H9 (cell line): ENCODE data around the gene PLXNA4. TPM values are rescaled to one million over a fixed set of nuclear protein-coding genes. Genes with fewer than 3 reads are reported as not detected.

ENCODE experiments used
- DNase-seq: peaks from one replicate; pipeline ENCODE4 v3.0.0-alpha.2; 2017
- H2AFZ ChIP-seq: one replicate; pipeline ENCODE4 v1.6.1; 2013; ENCODE audit warnings: mild to moderate bottlenecking, low read length, control low read depth, moderate library complexity
- H2AK5ac ChIP-seq: 2 replicates; pipeline ENCODE4 v1.6.1; 2013; ENCODE audit warnings: low read length, control low read depth, mixed read lengths; ENCODE audit not compliant: insufficient read length
- H2BK120ac ChIP-seq: one replicate; pipeline ENCODE4 v1.6.1; 2013; ENCODE audit warnings: low read depth, mild to moderate bottlenecking, low read length, control low read depth, inconsistent platforms; ENCODE audit not compliant: poor library complexity, severe bottlenecking
- H2BK12ac ChIP-seq: 2 replicates; pipeline ENCODE4 v1.6.1; 2013; ENCODE audit warnings: low read length, control low read depth, mixed read lengths, low read depth; ENCODE audit not compliant: insufficient read length
- H2BK15ac ChIP-seq: 2 replicates; pipeline ENCODE4 v1.6.1; 2013; ENCODE audit warnings: low read depth, low read length, control low read depth
- H2BK20ac ChIP-seq: one replicate; pipeline ENCODE4 v1.6.1; 2013; ENCODE audit warnings: low read depth, mild to moderate bottlenecking, low read length, control low read depth, inconsistent platforms; ENCODE audit not compliant: poor library complexity, severe bottlenecking
- H2BK5ac ChIP-seq: 2 replicates; pipeline ENCODE4 v1.6.1; 2013; ENCODE audit warnings: low read length, control low read depth, mixed read lengths; ENCODE audit not compliant: insufficient read length
- H3K14ac ChIP-seq: 2 replicates; pipeline ENCODE4 v1.6.1; 2013; ENCODE audit warnings: low read length, control low read depth; ENCODE audit not compliant: insufficient read depth
- H3K18ac ChIP-seq: 2 replicates; pipeline ENCODE4 v1.6.1; 2013; ENCODE audit warnings: low read depth, mild to moderate bottlenecking, mixed read lengths, low read length, control low read depth; ENCODE audit not compliant: insufficient read length
- H3K23ac ChIP-seq: 2 replicates; pipeline ENCODE4 v1.6.1; 2013; ENCODE audit warnings: low read length, control low read depth, mixed read lengths, low read depth; ENCODE audit not compliant: insufficient read length
- H3K23me2 ChIP-seq: 2 replicates; pipeline ENCODE4 v1.6.1; 2013; ENCODE audit warnings: low read depth, mild to moderate bottlenecking, mixed read lengths, low read length, control low read depth; ENCODE audit not compliant: insufficient read length, poor library complexity, severe bottlenecking
- H3K27ac ChIP-seq: 2 replicates; pipeline ENCODE4 v1.5.1; 2013; ENCODE audit warnings: low read length, control low read depth, mixed read lengths, low read depth; ENCODE audit not compliant: insufficient read length
- H3K27me3 ChIP-seq: 2 replicates; pipeline ENCODE4 v1.6.1; 2013; ENCODE audit warnings: low read length, control low read depth, inconsistent platforms; ENCODE audit not compliant: insufficient read depth
- H3K4ac ChIP-seq: 2 replicates; pipeline ENCODE4 v1.6.1; 2013; ENCODE audit warnings: low read depth, mild to moderate bottlenecking, control low read depth, inconsistent platforms, low read length, moderate library complexity
- H3K4me1 ChIP-seq: 2 replicates; pipeline ENCODE4 v1.6.1; 2013; ENCODE audit warnings: low read length, control low read depth, inconsistent platforms; ENCODE audit not compliant: insufficient read depth
- H3K4me2 ChIP-seq: 2 replicates; pipeline ENCODE4 v1.6.1; 2013; ENCODE audit warnings: low read length, control low read depth, mixed read lengths; ENCODE audit not compliant: insufficient read length, insufficient read depth
- H3K56ac ChIP-seq: 2 replicates; pipeline ENCODE4 v1.6.1; 2013; ENCODE audit warnings: low read depth, mild to moderate bottlenecking, mixed read lengths, low read length, control low read depth; ENCODE audit not compliant: insufficient read length
- H3K79me1 ChIP-seq: 2 replicates; pipeline ENCODE4 v1.6.1; 2013; ENCODE audit warnings: low read depth, mild to moderate bottlenecking, moderate library complexity, low read length, control low read depth, inconsistent platforms; ENCODE audit not compliant: insufficient read depth, poor library complexity, severe bottlenecking
- H3K79me2 ChIP-seq: 2 replicates; pipeline ENCODE4 v1.6.1; 2013; ENCODE audit warnings: low read length, control low read depth, inconsistent platforms; ENCODE audit not compliant: insufficient read depth
- H3K9ac ChIP-seq: 2 replicates; pipeline ENCODE4 v1.6.1; 2013; ENCODE audit warnings: low read length, control low read depth, mixed read lengths; ENCODE audit not compliant: insufficient read length; ENCODE audit errors: extremely low read depth
- H3K9me3 ChIP-seq: one replicate; pipeline ENCODE4 v1.6.1; 2013; ENCODE audit warnings: low read depth, low read length, inconsistent platforms; ENCODE audit not compliant: control insufficient read depth
- H3T11ph ChIP-seq: one replicate; pipeline ENCODE4 v1.6.1; 2013; ENCODE audit warnings: mild to moderate bottlenecking, low read length, control low read depth, inconsistent platforms
- H4K20me1 ChIP-seq: one replicate; pipeline ENCODE4 v1.6.1; 2013; ENCODE audit not compliant: control insufficient read depth, insufficient read length, insufficient read depth
- H4K5ac ChIP-seq: 2 replicates; pipeline ENCODE4 v1.6.1; 2013; ENCODE audit warnings: low read depth, mild to moderate bottlenecking, mixed read lengths, low read length, control low read depth; ENCODE audit not compliant: insufficient read length
- H4K8ac ChIP-seq: replicated peaks from 2 replicates; pipeline ENCODE4 v1.6.1; 2013; ENCODE audit warnings: low read length, control low read depth, mixed read lengths, low read depth; ENCODE audit not compliant: insufficient read length
- H4K91ac ChIP-seq: 2 replicates; pipeline ENCODE4 v1.6.1; 2013; ENCODE audit warnings: low read depth, mild to moderate bottlenecking, moderate library complexity, mixed read lengths, low read length, control low read depth; ENCODE audit not compliant: insufficient read length
- H3K27ac Mint-ChIP-seq, 3 experiments: 2 replicates in 2 of 3; 3 replicates in 1 of 3; pipeline ENCODE4 v1.8.0; 2020 to 2021; ENCODE audit warnings: mixed read lengths in 3 of 3, mild to moderate bottlenecking in 1 of 3, moderate library complexity in 1 of 3
- H3K27me3 Mint-ChIP-seq: 2 replicates; pipeline ENCODE4 v1.8.0; 2021; ENCODE audit warnings: low read depth, mild to moderate bottlenecking, moderate library complexity, mixed read lengths
- H3K36me3 Mint-ChIP-seq, 3 experiments: 2 replicates in 2 of 3; 3 replicates in 1 of 3; pipeline ENCODE4 v1.8.0; 2020 to 2021; ENCODE audit warnings: low read depth in 3 of 3, mixed read lengths in 3 of 3; ENCODE audit not compliant: insufficient read depth in 1 of 3
- H3K4me1 Mint-ChIP-seq, 2 experiments: 2 replicates each; pipeline ENCODE4 v1.8.0; 2020; ENCODE audit warnings: mixed read lengths in 2 of 2
- H3K4me3 Mint-ChIP-seq, 2 experiments: 2 replicates in 1 of 2; 3 replicates in 1 of 2; pipeline ENCODE4 v1.8.0; 2020 to 2021; ENCODE audit warnings: mild to moderate bottlenecking in 2 of 2, mixed read lengths in 2 of 2, moderate library complexity in 1 of 2
- H3K9me3 Mint-ChIP-seq, 2 experiments: 2 replicates in 1 of 2; 3 replicates in 1 of 2; pipeline ENCODE4 v1.8.0; 2020; ENCODE audit warnings: mild to moderate bottlenecking in 2 of 2, mixed read lengths in 2 of 2, moderate library complexity in 1 of 2
- CTCF ChIP-seq: fragments of 200-600 bp; sonication (generic); conservative IDR thresholded peaks from 3 replicates; pipeline ENCODE4 v1.8.0; 2021; ENCODE audit warnings: antibody characterized with exemption, mild to moderate bottlenecking
- WGBS: extraction: QIAGEN DNeasy Blood & Tissue Kit; methylation state at CpG from one replicate; pipeline ENCODE4 v1.1.7; 2013; ENCODE audit warnings: missing lambda C conversion rate, low lambda C conversion rate, mixed read lengths; ENCODE audit not compliant: insufficient read length; ENCODE audit errors: extremely low coverage; 5-methylcytosine and 5-hydroxymethylcytosine counted together
- total RNA-seq: library from RNA; stranded (reverse); gene quantifications from 2 replicates; pipeline ENCODE4 v1.2.1, GENCODE V29; 2021

PLXNA4 gene
- total RNA-seq, 1 experiment from 2014 or later = 0.35 TPM

GRCh38 chr7:132455378-132455777, 120.9 kb downstream of the PLXNA4 start:
- Histone ChIP-seq H3K9me3 (no peaks in the 10 kb centered on the region), H3K79me1 (no peaks in the 10 kb centered on the region), H4K20me1 (no peaks in the 10 kb centered on the region), H3K18ac (no peak overlapping the region), H3K27me3 (no peaks in the 10 kb centered on the region), H3K23ac (no peak overlapping the region), H3K4me1 (no peaks in the 10 kb centered on the region), H2AFZ (no peak overlapping the region), H3K14ac (no peak overlapping the region), H3K56ac (no peak overlapping the region), H4K5ac (no peak overlapping the region), H3K4ac (no peak overlapping the region), H4K91ac (no peak overlapping the region), H2BK5ac (no peak overlapping the region), H3K23me2 (no peaks in the 10 kb centered on the region), H4K8ac (no peak overlapping the region), H2BK12ac (no peak overlapping the region), H2BK120ac (no peak overlapping the region), H3K79me2 (no peaks in the 10 kb centered on the region), H2BK20ac (no peak overlapping the region), H2BK15ac (no peak overlapping the region), H3K9ac (no peak overlapping the region), H3T11ph (no peak overlapping the region), H2AK5ac (no peak overlapping the region), H3K27ac (no peak overlapping the region), H3K4me2 (no peak overlapping the region)
- no peak overlapping the region for H3K4me3 Mint-ChIP-seq
- H3K9me3 Mint-ChIP-seq = no peaks in the 10 kb centered on the region
- TF ChIP-seq CTCF = no peak
- H3K27me3 Mint-ChIP-seq = no peaks in the 10 kb centered on the region; the same call in none of the 2 replicates
- H3K36me3 Mint-ChIP-seq = no peaks in the 10 kb centered on the region
- H3K4me1 Mint-ChIP-seq = peaks cover 6% of the 10 kb centered on the region in 2 experiments
- no peak for DNase-seq
- H3K27ac Mint-ChIP-seq = no peak overlapping the region
- WGBS = no CpG with 5 or more reads among the region's 9 CpGs
